GM21360 (cell line): ENCODE results near the gene ITIH5.

Source experiments
- ATAC-seq: cut with Tn5 transposase; IDR thresholded peaks from one replicate; pipeline ENCODE4 v1.9.1; 2021; ENCODE audit warnings: mild to moderate bottlenecking, moderate library complexity; ENCODE audit not compliant: unreplicated experiment

Gene ITIH5

GRCh38 chr10:7587865-7588188 is 78.9 kb downstream of the ITIH5 start:
- ATAC-seq: no peak

GRCh38 chr10:7587168-7587864 is 79.5 kb downstream of the ITIH5 start:
- ATAC-seq: no peak

GRCh38 chr10:7585228-7585627 is 81.5 kb downstream of the ITIH5 start:
- no peak for ATAC-seq

- no peak for ATAC-seq
These were observed 83.1 kb downstream of the ITIH5 start for GRCh38 chr10:7583626-7584025.

- no peak for ATAC-seq
These were observed 86.2 kb downstream of the ITIH5 start for GRCh38 chr10:7580520-7580919.

GRCh38 chr10:7579681-7580080 is 87.1 kb downstream of the ITIH5 start:
- ATAC-seq: no peak

GRCh38 chr10:7577579-7577978 is 89.2 kb downstream of the ITIH5 start:
- ATAC-seq: no peak

GRCh38 chr10:7577176-7577575 is 89.6 kb downstream of the ITIH5 start:
- ATAC-seq: no peak

GRCh38 chr10:7576340-7576739 is 90.4 kb downstream of the ITIH5 start:
- no peak for ATAC-seq

GRCh38 chr10:7572391-7572790 is 94.4 kb downstream of the ITIH5 start:
- ATAC-seq: no peak

- no peak for ATAC-seq
These were observed 94.8 kb downstream of the ITIH5 start for GRCh38 chr10:7571981-7572380.

GRCh38 chr10:7567911-7568620 is 98.7 kb downstream of the ITIH5 start:
- ATAC-seq: no peak

GRCh38 chr10:7566891-7567290 is 99.9 kb downstream of the ITIH5 start:
- no peak for ATAC-seq

- ATAC-seq: no peak
These were observed 100.9 kb downstream of the ITIH5 start for GRCh38 chr10:7565871-7566270.

GRCh38 chr10:7563770-7564169 is 103.0 kb downstream of the ITIH5 start:
- no peak for ATAC-seq

- no peak for ATAC-seq
These were observed 103.4 kb downstream of the ITIH5 start for GRCh38 chr10:7563368-7563767.

GRCh38 chr10:7561985-7562384 is 104.8 kb downstream of the ITIH5 start:
- ATAC-seq: no peak

GRCh38 chr10:7561216-7561893 is 105.4 kb downstream of the ITIH5 start:
- ATAC-seq: no peak

- no peak for ATAC-seq
These were observed 106.2 kb downstream of the ITIH5 start for GRCh38 chr10:7560519-7560918.

GRCh38 chr10:7559386-7559785 is 107.4 kb downstream of the ITIH5 start:
- no peak for ATAC-seq

GRCh38 chr10:7558036-7558435 is 108.7 kb downstream of the ITIH5 start:
- no peak for ATAC-seq

- no peak for ATAC-seq
These were observed 113.2 kb downstream of the ITIH5 start for GRCh38 chr10:7553531-7553930.
